ENCODE measurements around the gene KIF3A.
A peak's percentile ranks its signal among the peaks of the same experiment; 100 is the strongest.

The KIF3A gene

DNA sequence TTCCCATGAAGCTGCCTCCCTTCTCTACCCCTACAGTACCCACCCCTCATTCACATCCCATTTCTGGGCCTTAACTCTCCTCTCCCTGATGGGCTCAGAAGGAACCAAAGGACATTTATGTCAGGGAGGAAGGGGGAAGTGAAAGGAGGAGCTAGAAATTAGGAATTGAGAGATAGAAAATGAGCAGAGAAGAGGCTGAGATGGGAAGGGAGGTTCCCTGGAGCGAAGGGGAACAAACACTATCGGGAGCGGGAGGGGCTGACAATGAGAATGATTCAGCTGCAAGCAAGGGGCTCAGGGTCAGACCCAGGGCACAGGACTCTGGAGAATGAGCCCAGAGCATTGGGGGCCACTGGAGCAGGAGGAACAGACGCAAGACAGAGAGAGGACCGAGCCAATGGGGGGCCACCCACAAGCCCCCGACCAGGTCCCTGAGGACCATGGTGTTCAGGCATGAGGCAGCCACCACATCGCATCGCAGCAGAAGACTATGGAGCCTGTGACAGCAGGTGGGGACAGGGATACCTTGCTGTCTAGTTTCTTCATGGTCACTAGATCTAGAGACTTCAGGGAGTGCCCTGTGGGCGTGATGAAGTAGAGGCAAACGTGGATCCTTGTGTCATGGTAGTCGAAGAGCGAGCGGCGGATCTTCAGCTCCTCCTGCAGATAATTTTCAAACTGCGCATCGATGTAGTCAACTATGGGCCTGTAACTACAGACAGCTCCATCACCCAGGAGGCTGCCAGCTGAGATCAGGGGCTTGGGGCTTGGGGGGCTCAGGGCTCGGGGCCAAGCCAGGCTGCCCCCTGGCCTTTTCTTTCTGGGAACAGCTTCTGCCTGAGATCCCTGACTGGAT is 26.1 kb upstream of the KIF3A start:
- Histone ChIP-seq H3K4me3 (ENCODE audit: low read length in 2 of 2) (no peak overlapping the region), H2AK5ac (ENCODE audit: low read depth, low read length) (no peak overlapping the region), H2BK15ac (ENCODE audit: low read length) (no peak overlapping the region), H3K4me2 (ENCODE audit: insufficient read depth, low read length, poor library complexity, severe bottlenecking) (no peak overlapping the region), H3K4me1 (ENCODE audit: control insufficient read depth in 2 of 2, insufficient read depth in 1 of 2, low read depth in 1 of 2, low read length in 2 of 2) (no peaks in the 10 kb centered on the region), H3K36me3 (replicated peaks in 1 of 2; ENCODE audit: control insufficient read depth in 2 of 2, insufficient read depth in 2 of 2, low read length in 2 of 2) (peaks cover 42 to 67% of the 10 kb centered on the region in 2 donors), H2BK5ac (ENCODE audit: low read length) (no peak overlapping the region), H3K14ac (ENCODE audit: low read length) (no peak overlapping the region), H3K23ac (ENCODE audit: low read depth, low read length, poor library complexity) (no peak overlapping the region), H3K18ac (ENCODE audit: low read length) (no peak overlapping the region), H3K27ac (replicated peaks; ENCODE audit: low read length) (no peak overlapping the region), H3K4ac (ENCODE audit: low read length) (no peak overlapping the region), H3K27me3 (ENCODE audit: control insufficient read depth in 3 of 3, insufficient read depth in 3 of 3, low read depth in 1 of 3, low read length in 3 of 3) (no peaks in the 10 kb centered on the region), H2AFZ (ENCODE audit: low read length) (no peak overlapping the region), H3K79me1 (ENCODE audit: low read depth, low read length) (peaks cover 7% of the 10 kb centered on the region), H3K9ac (ENCODE audit: low read depth, low read length, poor library complexity) (no peak overlapping the region), H3K9me3 (replicated peaks in 1 of 2; ENCODE audit: control insufficient read depth in 2 of 2, insufficient read depth in 1 of 2, low read depth in 1 of 2, low read length in 2 of 2) (no peaks in the 10 kb centered on the region), H4K8ac (ENCODE audit: low read depth, low read length) (no peak overlapping the region), H2BK120ac (ENCODE audit: low read depth, low read length) (no peak overlapping the region), H4K91ac (ENCODE audit: low read depth, low read length, poor library complexity) (no peak overlapping the region), H2BK12ac (ENCODE audit: low read length) (no peak overlapping the region)
- WGBS, 2 donors (ENCODE audit: extremely low coverage in 2 of 2, insufficient read length in 2 of 2, insufficient replicate concordance in 1 of 2), result no CpG with 5 or more reads among the region's 17 CpGs
- DNase-seq (ENCODE audit: low spot score), result no peak

DNA sequence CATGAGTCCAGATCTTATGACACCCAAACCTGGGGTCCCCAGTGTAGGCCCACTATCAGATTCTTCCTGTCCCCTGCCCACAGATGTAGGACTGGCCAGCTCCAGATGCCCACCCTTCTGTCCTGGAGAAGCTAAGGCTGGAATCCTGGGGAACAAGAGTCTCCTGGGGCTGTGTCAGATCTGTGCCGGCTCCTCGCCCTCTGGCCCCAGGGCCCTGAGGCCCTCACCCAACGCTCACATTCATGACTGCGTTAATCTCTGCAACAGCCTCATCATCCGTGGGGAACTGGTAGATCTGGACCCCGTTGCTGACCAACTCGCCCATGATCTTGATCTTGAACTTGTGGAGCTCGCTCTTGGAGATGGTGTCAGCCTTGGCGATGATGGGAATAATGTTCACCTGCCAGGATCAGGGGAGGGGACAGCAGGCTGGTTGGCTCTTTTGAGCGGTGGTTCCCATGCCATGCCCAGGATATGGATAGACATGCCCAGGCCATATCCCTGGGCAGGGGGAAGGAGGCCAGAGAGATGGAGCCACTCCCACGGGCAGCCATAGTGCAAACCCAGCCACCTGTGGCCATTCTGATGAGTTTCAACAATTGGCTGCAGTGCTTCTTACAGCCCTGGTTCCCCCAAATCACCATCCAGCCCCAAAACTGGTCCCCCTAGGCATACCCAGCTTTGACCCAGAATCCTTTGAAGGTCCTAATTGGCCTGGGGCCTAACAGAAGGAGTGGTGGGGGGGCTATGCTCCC is 25.1 kb upstream of the KIF3A start:
- Histone ChIP-seq H3K27ac (replicated peaks; ENCODE audit: low read length) (peak overlapping the region; percentile 7), H2BK12ac (ENCODE audit: low read length) (no peak overlapping the region), H3K27me3 (ENCODE audit: control insufficient read depth in 3 of 3, insufficient read depth in 3 of 3, low read depth in 1 of 3, low read length in 3 of 3) (no peaks in the 10 kb centered on the region), H3K14ac (ENCODE audit: low read length) (no peak overlapping the region), H2BK5ac (ENCODE audit: low read length) (no peak overlapping the region), H3K4me2 (ENCODE audit: insufficient read depth, low read length, poor library complexity, severe bottlenecking) (no peak overlapping the region), H3K18ac (ENCODE audit: low read length) (no peak overlapping the region), H3K4me1 (ENCODE audit: control insufficient read depth in 2 of 2, insufficient read depth in 1 of 2, low read depth in 1 of 2, low read length in 2 of 2) (no peaks in the 10 kb centered on the region), H2AFZ (ENCODE audit: low read length) (no peak overlapping the region), H3K36me3 (replicated peaks in 1 of 2; ENCODE audit: control insufficient read depth in 2 of 2, insufficient read depth in 2 of 2, low read length in 2 of 2) (peaks cover 42 to 76% of the 10 kb centered on the region in 2 donors), H3K4me3 (ENCODE audit: low read length in 2 of 2) (peak overlapping the region in 1 of 2 donors; percentile 32), H3K9me3 (replicated peaks in 1 of 2; ENCODE audit: control insufficient read depth in 2 of 2, insufficient read depth in 1 of 2, low read depth in 1 of 2, low read length in 2 of 2) (no peaks in the 10 kb centered on the region), H2AK5ac (ENCODE audit: low read depth, low read length) (no peak overlapping the region), H4K8ac (ENCODE audit: low read depth, low read length) (no peak overlapping the region), H2BK120ac (ENCODE audit: low read depth, low read length) (no peak overlapping the region), H4K91ac (ENCODE audit: low read depth, low read length, poor library complexity) (no peak overlapping the region), H3K4ac (ENCODE audit: low read length) (no peak overlapping the region), H3K9ac (ENCODE audit: low read depth, low read length, poor library complexity) (no peak overlapping the region), H3K79me1 (ENCODE audit: low read depth, low read length) (peaks cover 4% of the 10 kb centered on the region), H3K23ac (ENCODE audit: low read depth, low read length, poor library complexity) (no peak overlapping the region), H2BK15ac (ENCODE audit: low read length) (no peak overlapping the region)
- DNase-seq (ENCODE audit: low spot score), result no peak
- WGBS, 2 donors (ENCODE audit: extremely low coverage in 2 of 2, insufficient read length in 2 of 2, insufficient replicate concordance in 1 of 2), result no CpG with 5 or more reads among the region's 11 CpGs

DNA sequence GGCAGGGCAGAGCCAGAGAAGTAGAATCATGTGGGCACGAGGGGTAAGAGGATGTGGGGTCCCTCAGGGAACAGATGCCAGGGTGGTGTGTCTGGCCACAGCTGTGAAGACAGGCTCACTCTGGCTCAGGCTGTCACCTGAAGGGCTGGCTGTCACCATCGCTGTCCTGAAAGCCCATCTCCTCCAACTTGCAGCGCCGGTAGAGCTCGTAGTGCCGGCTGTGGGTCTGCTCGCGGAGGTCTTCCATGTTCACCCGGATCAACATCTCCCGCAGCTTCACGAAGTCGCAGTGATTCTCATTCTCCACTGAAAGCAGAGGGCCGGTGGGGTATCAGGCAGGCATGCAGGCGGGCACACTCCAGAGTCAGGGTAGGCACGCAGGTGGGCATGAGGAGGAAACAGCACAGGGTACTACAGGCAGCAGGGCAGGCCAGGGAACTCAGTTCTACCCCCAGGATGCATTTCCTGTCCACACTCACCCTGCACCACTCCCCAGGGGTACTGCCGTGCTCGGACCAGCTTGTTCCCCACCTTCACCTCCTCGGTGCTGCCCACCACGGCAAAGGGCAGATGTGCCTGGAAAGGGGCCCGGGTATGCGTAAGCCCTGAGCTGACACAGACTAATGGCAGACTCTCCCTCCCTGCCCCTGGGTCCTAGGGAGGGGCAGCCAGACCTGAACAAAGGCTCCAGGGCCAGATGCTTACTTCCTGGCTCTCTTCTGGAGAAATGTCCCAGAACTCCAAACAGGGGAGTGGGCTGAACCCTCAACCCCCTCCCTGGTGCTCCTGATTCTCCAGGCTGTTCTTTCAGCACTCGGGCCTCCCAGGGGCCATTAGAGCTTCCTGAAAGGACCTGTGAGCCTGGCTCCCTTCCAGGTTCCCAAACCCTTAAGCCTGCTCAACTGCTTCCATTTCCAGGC is 24.2 kb upstream of the KIF3A start:
- Histone ChIP-seq H3K14ac (ENCODE audit: low read length) (no peak overlapping the region), H2BK12ac (ENCODE audit: low read length) (no peak overlapping the region), H2BK15ac (ENCODE audit: low read length) (no peak overlapping the region), H2AFZ (ENCODE audit: low read length) (no peak overlapping the region), H3K4me3 (ENCODE audit: low read length in 2 of 2) (no peak overlapping the region), H4K8ac (ENCODE audit: low read depth, low read length) (no peak overlapping the region), H2AK5ac (ENCODE audit: low read depth, low read length) (no peak overlapping the region), H3K23ac (ENCODE audit: low read depth, low read length, poor library complexity) (peak overlapping the region; percentile 62), H3K4ac (ENCODE audit: low read length) (no peak overlapping the region), H3K4me1 (ENCODE audit: control insufficient read depth in 2 of 2, insufficient read depth in 1 of 2, low read depth in 1 of 2, low read length in 2 of 2) (no peaks in the 10 kb centered on the region), H2BK5ac (ENCODE audit: low read length) (no peak overlapping the region), H3K27me3 (ENCODE audit: control insufficient read depth in 3 of 3, insufficient read depth in 3 of 3, low read depth in 1 of 3, low read length in 3 of 3) (no peaks in the 10 kb centered on the region), H3K4me2 (ENCODE audit: insufficient read depth, low read length, poor library complexity, severe bottlenecking) (no peak overlapping the region), H3K18ac (ENCODE audit: low read length) (no peak overlapping the region), H2BK120ac (ENCODE audit: low read depth, low read length) (no peak overlapping the region), H3K9ac (ENCODE audit: low read depth, low read length, poor library complexity) (no peak overlapping the region), H3K79me1 (ENCODE audit: low read depth, low read length) (peaks cover 4% of the 10 kb centered on the region), H3K9me3 (replicated peaks in 1 of 2; ENCODE audit: control insufficient read depth in 2 of 2, insufficient read depth in 1 of 2, low read depth in 1 of 2, low read length in 2 of 2) (no peaks in the 10 kb centered on the region), H4K91ac (ENCODE audit: low read depth, low read length, poor library complexity) (no peak overlapping the region), H3K27ac (replicated peaks; ENCODE audit: low read length) (no peak overlapping the region), H3K36me3 (replicated peaks in 1 of 2; ENCODE audit: control insufficient read depth in 2 of 2, insufficient read depth in 2 of 2, low read length in 2 of 2) (peaks cover 44 to 80% of the 10 kb centered on the region in 2 donors)
- no CpG with 5 or more reads among the region's 22 CpGs for WGBS, 2 donors (ENCODE audit: extremely low coverage in 2 of 2, insufficient read length in 2 of 2, insufficient replicate concordance in 1 of 2)
- DNase-seq (ENCODE audit: low spot score), result no peak

Data from neuronal stem cell (in vitro differentiated cells).